Body of pancreas (tissue), 4 donors: ENCODE data around the gene USP24.

ENCODE experiments used
- POLR2A ChIP-seq, 3 donors: fragments of 450-650 bp; IDR thresholded peaks; one replicate each; pipeline ENCODE4 v1.6.1; 2016; ENCODE audit warnings: antibody characterized with exemption in 3 of 3, mild to moderate bottlenecking in 2 of 3
- TF ChIP-seq, protein P1 (sequence below), 7 experiments: fragments of 450-650 bp in 4 of 7; fragments of 200-600 bp in 3 of 7; sonication (generic) in 3 of 7; IDR thresholded peaks; one replicate each; pipeline ENCODE4 v1.5.1; 2016 to 2019; ENCODE audit warnings: antibody characterized with exemption in 7 of 7

DNA sequence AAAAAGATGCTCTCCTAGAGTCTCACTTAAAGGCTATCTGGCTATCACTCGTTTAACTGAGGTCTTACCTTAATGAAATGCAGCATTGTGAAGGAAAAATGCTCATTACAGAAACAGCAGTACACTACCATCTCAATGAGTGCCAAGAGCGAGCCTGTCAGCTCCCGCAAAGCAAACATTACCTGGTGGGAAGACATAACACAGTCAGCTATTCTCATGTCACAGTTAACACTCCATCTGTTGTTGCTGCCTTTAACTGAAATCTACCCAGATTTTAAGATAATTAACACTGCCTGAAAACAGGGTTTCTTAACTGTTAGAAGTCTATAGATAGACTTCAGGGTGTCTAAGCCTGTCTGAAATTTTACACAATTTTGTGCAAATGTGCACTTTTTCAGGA is 136.7 kb downstream of the USP24 start:
- TF ChIP-seq, protein P1, sequence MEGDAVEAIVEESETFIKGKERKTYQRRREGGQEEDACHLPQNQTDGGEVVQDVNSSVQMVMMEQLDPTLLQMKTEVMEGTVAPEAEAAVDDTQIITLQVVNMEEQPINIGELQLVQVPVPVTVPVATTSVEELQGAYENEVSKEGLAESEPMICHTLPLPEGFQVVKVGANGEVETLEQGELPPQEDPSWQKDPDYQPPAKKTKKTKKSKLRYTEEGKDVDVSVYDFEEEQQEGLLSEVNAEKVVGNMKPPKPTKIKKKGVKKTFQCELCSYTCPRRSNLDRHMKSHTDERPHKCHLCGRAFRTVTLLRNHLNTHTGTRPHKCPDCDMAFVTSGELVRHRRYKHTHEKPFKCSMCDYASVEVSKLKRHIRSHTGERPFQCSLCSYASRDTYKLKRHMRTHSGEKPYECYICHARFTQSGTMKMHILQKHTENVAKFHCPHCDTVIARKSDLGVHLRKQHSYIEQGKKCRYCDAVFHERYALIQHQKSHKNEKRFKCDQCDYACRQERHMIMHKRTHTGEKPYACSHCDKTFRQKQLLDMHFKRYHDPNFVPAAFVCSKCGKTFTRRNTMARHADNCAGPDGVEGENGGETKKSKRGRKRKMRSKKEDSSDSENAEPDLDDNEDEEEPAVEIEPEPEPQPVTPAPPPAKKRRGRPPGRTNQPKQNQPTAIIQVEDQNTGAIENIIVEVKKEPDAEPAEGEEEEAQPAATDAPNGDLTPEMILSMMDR (IDR thresholded peaks at IDR 0.05): no peak
- TF ChIP-seq POLR2A (IDR thresholded peaks at IDR 0.05): no peak
